Right lobe of liver (tissue), 4 donors: ENCODE results near the gene IKBKG.

Experiments used
- POLR2A ChIP-seq: fragments of 450-650 bp; IDR thresholded peaks from one replicate; pipeline ENCODE4 v1.6.1; 2017; ENCODE audit warnings: antibody characterized with exemption, mild to moderate bottlenecking
- TF ChIP-seq, protein P1 (sequence below), 4 donors: fragments of 200-600 bp in 3 of 4; fragments of 450-650 bp in 1 of 4; IDR thresholded peaks; one replicate each; pipeline versions ENCODE4 v1.5.1 to v1.8.0; 2016 to 2022; ENCODE audit warnings: antibody characterized with exemption in 4 of 4, mild to moderate bottlenecking in 2 of 4
- donor health status: DM: no; HTN: no; CAD: no.
- donor health status: DM: no; HTN: no; CAD: no.
- donor health status: DM: no; HTN: yes; CAD: no.

DNA sequence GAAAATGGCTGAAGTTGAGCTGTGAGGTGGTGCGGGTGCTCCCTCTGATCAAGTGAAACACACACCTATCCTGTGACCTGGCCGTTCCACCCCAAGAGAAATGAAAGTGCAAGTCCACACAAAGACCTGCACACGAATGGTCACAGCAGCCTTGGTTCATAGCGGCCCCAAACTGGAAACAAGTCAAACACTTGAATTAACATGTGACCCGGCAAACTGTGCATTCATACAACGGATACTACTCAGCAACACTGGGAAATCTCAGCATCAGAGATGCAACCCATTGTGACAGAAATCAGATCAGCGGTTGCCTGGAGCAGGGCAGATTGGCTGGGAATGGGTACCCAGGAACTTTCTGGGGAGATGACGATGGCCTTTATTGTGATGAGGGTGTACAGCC, 8.3 kb upstream of the IKBKG start:
- TF ChIP-seq, protein P1, sequence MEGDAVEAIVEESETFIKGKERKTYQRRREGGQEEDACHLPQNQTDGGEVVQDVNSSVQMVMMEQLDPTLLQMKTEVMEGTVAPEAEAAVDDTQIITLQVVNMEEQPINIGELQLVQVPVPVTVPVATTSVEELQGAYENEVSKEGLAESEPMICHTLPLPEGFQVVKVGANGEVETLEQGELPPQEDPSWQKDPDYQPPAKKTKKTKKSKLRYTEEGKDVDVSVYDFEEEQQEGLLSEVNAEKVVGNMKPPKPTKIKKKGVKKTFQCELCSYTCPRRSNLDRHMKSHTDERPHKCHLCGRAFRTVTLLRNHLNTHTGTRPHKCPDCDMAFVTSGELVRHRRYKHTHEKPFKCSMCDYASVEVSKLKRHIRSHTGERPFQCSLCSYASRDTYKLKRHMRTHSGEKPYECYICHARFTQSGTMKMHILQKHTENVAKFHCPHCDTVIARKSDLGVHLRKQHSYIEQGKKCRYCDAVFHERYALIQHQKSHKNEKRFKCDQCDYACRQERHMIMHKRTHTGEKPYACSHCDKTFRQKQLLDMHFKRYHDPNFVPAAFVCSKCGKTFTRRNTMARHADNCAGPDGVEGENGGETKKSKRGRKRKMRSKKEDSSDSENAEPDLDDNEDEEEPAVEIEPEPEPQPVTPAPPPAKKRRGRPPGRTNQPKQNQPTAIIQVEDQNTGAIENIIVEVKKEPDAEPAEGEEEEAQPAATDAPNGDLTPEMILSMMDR (IDR thresholded peaks at IDR 0.05): no peak
- TF ChIP-seq POLR2A: no peak
